Prostate gland (tissue), 2 donors: ENCODE data around the gene SMARCD1. TPM values are rescaled to one million over a fixed set of nuclear protein-coding genes. Genes with fewer than 3 reads are reported as not detected.
A peak's percentile ranks its signal among the peaks of the same experiment; 100 is the strongest.

ENCODE experiments used
- DNase-seq: peaks from one replicate; pipeline ENCODE4 v3.0.0-alpha.2; 2019; ENCODE audit warnings: low spot score
- H3K27ac ChIP-seq, 2 donors: fragments of 200-600 bp; sonication (generic); 2 replicates each; pipeline ENCODE4 v1.5.1; 2017 to 2019
- H3K27me3 ChIP-seq: fragments of 200-600 bp; sonication (generic); replicated peaks from 2 replicates; pipeline ENCODE4 v1.5.1; 2019; ENCODE audit not compliant: insufficient read depth
- H3K36me3 ChIP-seq, 2 donors: fragments of 200-600 bp; sonication (generic); 1 replicate in 1 of 2; 2 replicates in 1 of 2; pipeline versions ENCODE4 v1.5.1 to v1.8.1; 2017 to 2019
- H3K4me1 ChIP-seq: fragments of 200-600 bp; sonication (generic); replicated peaks from 2 replicates; pipeline ENCODE4 v1.5.1; 2019
- H3K4me3 ChIP-seq, 2 donors: fragments of 200-600 bp; sonication (generic); 2 replicates each; pipeline ENCODE4 v1.5.1; 2017 to 2019
- H3K9me3 ChIP-seq: fragments of 200-600 bp; sonication (generic); 2 replicates; pipeline ENCODE4 v1.5.1; 2017
- CTCF ChIP-seq, 4 experiments: fragments of 200-600 bp in 2 of 4; fragments of 450-650 bp in 2 of 4; sonication (generic) in 2 of 4; IDR thresholded peaks; 1 replicate in 3 of 4; 2 replicates in 1 of 4; pipeline ENCODE4 v1.5.1; 2016 to 2019; ENCODE audit warnings: antibody characterized with exemption in 4 of 4, mild to moderate bottlenecking in 2 of 4, moderate library complexity in 2 of 4
- POLR2A ChIP-seq: fragments of 450-650 bp; IDR thresholded peaks from one replicate; pipeline ENCODE4 v1.6.1; 2016; ENCODE audit warnings: antibody characterized with exemption, mild to moderate bottlenecking
- POLR2AphosphoS5 ChIP-seq: sonication (generic); formaldehyde crosslinking; IDR thresholded peaks from one replicate; pipeline ENCODE4 v1.6.1; 2017; ENCODE audit warnings: antibody characterized with exemption
- WGBS: methylation state at CpG from one replicate; pipeline ENCODE4 v1.1.5; 2018; 5-methylcytosine and 5-hydroxymethylcytosine counted together
- intact Hi-C: fragments of 100-400 bp; cut with DNase I; formaldehyde crosslinking; loops from one replicate; pipeline ENCODE4 v1.14.2; 2022
- total RNA-seq, 2 donors: library from RNA; depleted of rRNA; stranded (reverse); fragments of >200 nt; gene quantifications; one replicate each; pipeline ENCODE4 v1.1.0, GENCODE V29; 2016

SMARCD1 gene
- total RNA-seq, 2 donors from 2014 or later = 72.9 to 90.1 TPM

DNA sequence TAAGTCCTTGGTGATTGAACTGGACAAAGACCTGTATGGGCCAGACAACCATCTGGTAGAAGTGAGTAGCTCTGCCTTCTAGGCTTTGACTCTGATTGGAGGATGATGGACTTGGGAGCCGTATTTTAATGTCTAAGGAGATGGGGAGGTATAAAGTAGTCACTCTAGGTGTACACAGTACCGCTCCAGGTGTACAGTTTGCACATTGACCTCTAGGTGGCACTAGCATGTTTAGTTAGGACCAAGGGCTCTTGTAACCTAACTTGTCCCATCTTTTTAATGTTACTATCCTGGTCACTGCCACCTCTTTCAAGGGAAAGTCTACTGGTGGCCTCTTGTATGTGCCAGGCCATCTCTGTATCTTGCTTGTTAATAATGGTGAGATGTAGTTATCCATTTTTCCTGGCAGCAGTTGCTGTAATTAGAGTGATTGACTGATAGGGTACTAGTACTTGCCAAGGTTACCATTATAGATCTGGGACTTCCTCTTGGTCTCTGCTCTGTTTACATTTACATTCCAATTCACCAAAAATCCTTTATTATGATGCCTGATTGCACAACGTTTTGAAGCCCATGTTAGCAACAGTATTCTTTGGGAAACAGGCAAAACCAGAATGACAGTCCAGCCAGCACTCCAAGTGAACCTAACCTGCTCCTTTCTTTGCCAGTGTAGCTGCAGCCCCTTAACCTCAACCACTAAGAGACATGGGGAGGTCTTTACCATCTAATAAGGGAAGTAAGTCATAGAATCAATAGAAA is 3.6 kb downstream of the SMARCD1 start:
- no peaks in the 10 kb centered on the region for H3K9me3 ChIP-seq
- peaks cover 0 to 5% of the 10 kb centered on the region in 2 donors for H3K36me3 ChIP-seq
- no peak overlapping the region for H3K4me3 ChIP-seq
- DNase-seq = peak; percentile 61
- no peaks in the 10 kb centered on the region for H3K4me1 ChIP-seq
- intact Hi-C loops = loop anchor here (5.0 kb wide), 1 partner anchor 79 kb away; the partner anchor contains the start of gene CERS5
- H3K27ac ChIP-seq = no peak overlapping the region
- WGBS = 21% methylated on average over 3 of the region's 3 CpGs
- no peaks in the 10 kb centered on the region for H3K27me3 ChIP-seq
- TF ChIP-seq POLR2AphosphoS5 (peak; percentile 20), POLR2A (no peak), CTCF (IDR thresholded peaks at IDR 0.05) (peak in 3 of 4 experiments; percentile 53 to 78 (median 69))

GRCh38 chr12:50089730-50090129 is 4.6 kb downstream of the SMARCD1 start:
- H3K36me3 ChIP-seq = peaks cover 6 to 9% of the 10 kb centered on the region in 2 donors
- no peak overlapping the region for H3K4me3 ChIP-seq
- no peaks in the 10 kb centered on the region for H3K4me1 ChIP-seq
- no peak for DNase-seq
- H3K27me3 ChIP-seq = no peaks in the 10 kb centered on the region
- no peak for TF ChIP-seq POLR2A
- TF ChIP-seq CTCF (IDR thresholded peaks at IDR 0.05) = no peak
- TF ChIP-seq POLR2AphosphoS5 = no peak
- intact Hi-C loops = loop anchor here (5.0 kb wide), 1 partner anchor 78 kb away; the partner anchor contains the start of gene CERS5
- H3K27ac ChIP-seq = no peak overlapping the region
- WGBS = 94% methylated on average over 7 of the region's 7 CpGs
- no peaks in the 10 kb centered on the region for H3K9me3 ChIP-seq

DNA sequence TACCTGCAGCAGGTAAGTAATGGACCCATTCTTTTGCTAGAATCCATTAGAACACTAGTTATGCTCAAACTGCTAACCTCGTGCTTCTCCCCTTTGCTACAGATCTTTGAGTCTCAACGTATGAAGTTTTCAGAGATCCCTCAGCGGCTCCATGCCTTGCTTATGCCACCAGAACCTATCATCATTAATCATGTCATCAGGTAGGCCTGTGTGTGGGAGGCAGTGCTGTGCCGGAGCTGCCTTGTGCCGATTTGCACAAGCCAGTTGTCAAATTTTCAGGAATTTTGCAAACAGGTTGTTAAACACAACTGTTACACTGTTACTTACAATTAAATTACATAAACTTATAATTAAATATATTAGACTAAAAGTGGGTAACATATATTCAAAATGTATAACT is 5.2 kb downstream of the SMARCD1 start:
- H3K4me1 ChIP-seq = no peaks in the 10 kb centered on the region
- H3K4me3 ChIP-seq = no peak overlapping the region
- intact Hi-C loops = no loop called here
- H3K27ac ChIP-seq = no peak overlapping the region
- TF ChIP-seq POLR2A (no peak), CTCF (IDR thresholded peaks at IDR 0.05) (no peak), POLR2AphosphoS5 (no peak)
- H3K36me3 ChIP-seq = peaks cover 9 to 10% of the 10 kb centered on the region in 2 donors
- no peak for DNase-seq
- H3K27me3 ChIP-seq = no peaks in the 10 kb centered on the region
- 91% methylated on average over 5 of the region's 5 CpGs for WGBS
- H3K9me3 ChIP-seq = no peaks in the 10 kb centered on the region

DNA sequence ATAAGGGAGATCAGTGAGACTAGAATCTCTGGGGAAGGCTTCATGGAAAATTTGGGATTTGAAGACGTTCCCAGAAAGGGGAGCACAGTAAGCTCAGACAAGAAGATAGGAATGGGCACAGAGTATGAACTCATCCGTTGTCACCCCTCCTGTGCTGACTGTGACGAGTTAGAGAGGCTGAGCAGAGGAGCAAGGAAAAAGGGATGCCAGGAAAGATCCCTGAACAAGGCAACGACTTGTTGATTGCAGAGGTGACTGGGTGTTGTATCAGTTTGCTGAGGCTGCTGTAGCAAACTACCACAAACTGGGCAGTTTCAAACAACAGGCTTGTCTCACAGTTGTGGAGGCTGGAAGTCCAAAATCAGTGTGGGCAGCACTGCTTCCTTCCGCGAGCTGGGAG is 12.8 kb downstream of the SMARCD1 start:
- Histone ChIP-seq H3K4me1 (no peaks in the 10 kb centered on the region), H3K27ac (no peak overlapping the region), H3K36me3 (peaks cover 22 to 32% of the 10 kb centered on the region in 2 donors), H3K9me3 (no peaks in the 10 kb centered on the region), H3K4me3 (no peak overlapping the region), H3K27me3 (no peaks in the 10 kb centered on the region)
- no peak for DNase-seq
- intact Hi-C loops = no loop called here
- TF ChIP-seq CTCF (IDR thresholded peaks at IDR 0.05) (no peak), POLR2A (no peak), POLR2AphosphoS5 (no peak)
- 87% methylated on average over 6 of the region's 6 CpGs for WGBS
